GM10248 (cell line): ENCODE data around the gene FANCI.

Source experiments
- CTCF ChIA-PET: fragments of 300-600 bp; sonication (Branson Sonifier 250); formaldehyde crosslinking; extraction: SDS; loops from one replicate; lab custom pipeline; 2021; ENCODE audit warnings: antibody characterized with exemption; lab: Yijun Ruan, JAX
- POLR2A ChIA-PET: fragments of 350-650 bp; sonication (Branson Sonifier 250); formaldehyde crosslinking; extraction: SDS; loops from one replicate; lab custom pipeline; 2020; ENCODE audit warnings: antibody characterized with exemption; lab: Yijun Ruan, JAX
- DNase-seq: peaks from one replicate; pipeline ENCODE4 v3.0.0; 2012; ENCODE audit errors: extremely low spot score
- CTCF ChIP-seq: IDR thresholded peaks from 2 replicates; pipeline ENCODE4 v1.5.1; 2012; ENCODE audit warnings: mild to moderate bottlenecking, low read depth; ENCODE audit errors: extremely low read depth, missing control alignments, control extremely low read depth

FANCI gene

GRCh38 chr15:89243691-89244573 lies at the start of gene FANCI:
FANCI (plus strand) TSS chr15:89243979; CDS start chr15:89247648, 3,669 bp downstream.
- peak; percentile 95 for DNase-seq
- CTCF ChIA-PET, result interaction anchor here (0.6 to 3.0 kb wide), 15 partner anchors 9 to 187 kb away, joined by 3 to 32 read pairs (median 3); no protein-coding TSS in a partner anchor
- TF ChIP-seq CTCF, result peak; percentile 66
- POLR2A ChIA-PET, result no interaction called here

- DNase-seq, result no peak
Measured at GRCh38 chr15:89194608-89195007, 49.2 kb upstream of the FANCI start.

GRCh38 chr15:89195836-89196235 lies 47.9 kb upstream of the FANCI start:
- ChIA-PET POLR2A (no interaction called here), CTCF (interaction anchor here (0.7 to 10.9 kb wide), 7 partner anchors 11 to 138 kb away, joined by 3 to 93 read pairs (median 6); no protein-coding TSS in a partner anchor)
- TF ChIP-seq CTCF, result no peak
- DNase-seq, result no peak

More at GRCh38 chr15:89194608-89195007, 49.2 kb upstream of the FANCI start:
- CTCF ChIA-PET, result interaction anchor here (1.2 to 10.9 kb wide), 6 partner anchors 12 to 138 kb away, joined by 3 to 93 read pairs (median 6); no protein-coding TSS in a partner anchor
- no peak for TF ChIP-seq CTCF
- POLR2A ChIA-PET, result no interaction called here

GRCh38 chr15:89196241-89196640 lies 47.5 kb upstream of the FANCI start:
- ChIA-PET POLR2A (no interaction called here), CTCF (interaction anchor here (0.7 to 10.9 kb wide), 6 partner anchors 10 to 138 kb away, joined by 3 to 93 read pairs (median 6); no protein-coding TSS in a partner anchor)
- TF ChIP-seq CTCF, result no peak
- no peak for DNase-seq

- ChIA-PET POLR2A (no interaction called here), CTCF (interaction anchor here (0.9 to 10.9 kb wide), 3 partner anchors 10 to 139 kb away, joined by 3 to 93 read pairs (median 5); no protein-coding TSS in a partner anchor)
- TF ChIP-seq CTCF, result no peak
- no peak for DNase-seq
Measured at GRCh38 chr15:89196994-89197393, 46.8 kb upstream of the FANCI start.

DNA sequence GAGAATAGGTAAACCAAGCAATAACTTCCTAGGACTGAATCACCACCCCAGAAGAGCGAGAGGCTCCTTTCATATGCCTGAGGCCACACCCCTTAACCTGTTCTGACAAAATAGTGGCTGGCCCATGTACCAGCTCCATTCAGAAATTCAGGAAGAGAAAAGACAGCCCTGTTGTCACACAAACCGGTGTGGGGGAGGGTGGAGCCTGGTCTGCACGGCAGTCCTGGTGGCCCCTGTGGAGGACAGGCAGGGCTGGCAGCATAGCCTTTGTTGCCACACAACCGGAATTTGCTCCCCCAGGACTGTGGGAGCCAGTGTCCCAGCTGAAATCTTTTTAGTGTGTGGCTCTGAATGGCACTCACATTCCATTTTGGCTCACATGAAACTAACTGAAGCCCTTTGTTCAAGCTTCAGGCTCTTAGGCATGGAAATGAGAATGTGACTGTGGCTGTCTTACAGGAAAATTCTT lies 46.2 kb upstream of the FANCI start:
- ChIA-PET POLR2A (no interaction called here), CTCF (interaction anchor here (0.9 to 10.9 kb wide), 3 partner anchors 9 to 140 kb away, joined by 3 to 93 read pairs (median 5); no protein-coding TSS in a partner anchor)
- TF ChIP-seq CTCF, result no peak
- no peak for DNase-seq
